NCI-H187 (cell line): ENCODE results near the gene MAML3.
"Not testable (repeated sequence)": the region's sequence is repeated elsewhere in the genome, so short reads cannot be mapped to it uniquely, and the experiment has no call there.

ENCODE experiments used
- DNase-seq, 2 experiments: peaks; one replicate each; lab custom pipeline; 2025; lab: John Stamatoyannopoulos, UW

Gene MAML3

DNA sequence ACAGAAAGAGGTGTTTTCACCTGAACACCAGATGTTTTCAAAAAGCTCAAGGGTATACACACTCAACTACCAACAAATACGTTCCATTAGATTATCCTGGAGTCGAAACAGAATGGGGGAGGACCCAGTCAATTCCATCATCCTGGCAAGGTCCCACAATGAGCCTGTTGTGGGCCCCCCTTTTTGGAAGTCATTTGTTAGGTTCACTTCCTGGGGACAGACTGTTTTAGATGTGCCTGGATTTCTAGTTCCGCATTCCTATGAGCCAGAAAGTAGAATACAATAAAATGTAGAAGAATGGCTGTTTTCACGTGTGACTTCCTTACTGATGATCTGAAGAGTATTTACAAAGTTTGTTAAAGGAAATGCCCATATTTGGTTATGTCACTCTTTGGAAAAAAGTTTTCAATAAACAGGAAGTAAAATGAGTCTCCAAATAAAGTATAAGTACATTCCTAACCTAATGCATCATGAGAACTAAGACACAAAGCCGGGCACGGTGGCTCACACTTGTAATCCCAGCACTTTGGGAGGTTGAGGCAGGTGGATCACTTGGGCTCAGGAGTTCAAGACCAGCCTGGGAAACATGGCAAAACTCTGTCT is 192.5 kb downstream of the MAML3 start:
- no peak for DNase-seq

DNA sequence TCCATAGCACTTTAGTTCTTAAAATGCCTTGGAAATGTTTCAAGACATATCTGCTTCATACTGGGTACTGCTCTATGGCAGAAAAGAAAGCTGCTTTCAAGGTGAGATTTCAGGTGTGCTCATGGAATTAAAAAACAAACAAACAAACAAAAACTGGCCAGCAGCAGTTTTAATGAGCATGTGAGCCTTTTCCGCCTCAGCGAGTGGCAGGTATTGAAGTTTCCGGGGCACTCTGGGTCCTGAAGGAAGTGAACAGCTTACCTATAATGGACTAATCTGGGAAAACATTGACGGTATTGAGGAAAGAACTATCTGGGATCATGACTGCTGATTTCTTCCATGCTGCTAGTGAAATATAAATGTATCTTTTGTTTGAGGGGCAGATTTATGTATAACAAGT is 194.6 kb downstream of the MAML3 start:
- DNase-seq, result no peak

DNA sequence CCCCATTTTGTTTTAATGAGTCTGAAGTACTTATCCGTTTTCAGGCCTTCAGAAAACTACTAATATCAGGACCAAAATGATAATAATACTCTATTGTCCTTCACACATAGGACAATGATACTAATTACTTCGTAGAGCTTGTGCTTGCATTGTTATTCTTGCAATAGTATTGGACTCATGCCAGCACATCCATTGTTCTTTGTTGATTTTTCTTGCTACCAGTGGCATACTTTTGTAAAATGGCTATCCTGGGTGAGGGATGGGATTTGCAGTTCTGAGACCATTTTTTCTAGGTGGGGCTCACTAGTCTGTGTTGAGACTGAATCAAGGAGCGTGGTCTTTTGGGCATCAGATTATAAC is 195.3 kb downstream of the MAML3 start:
- no peak for DNase-seq

DNA sequence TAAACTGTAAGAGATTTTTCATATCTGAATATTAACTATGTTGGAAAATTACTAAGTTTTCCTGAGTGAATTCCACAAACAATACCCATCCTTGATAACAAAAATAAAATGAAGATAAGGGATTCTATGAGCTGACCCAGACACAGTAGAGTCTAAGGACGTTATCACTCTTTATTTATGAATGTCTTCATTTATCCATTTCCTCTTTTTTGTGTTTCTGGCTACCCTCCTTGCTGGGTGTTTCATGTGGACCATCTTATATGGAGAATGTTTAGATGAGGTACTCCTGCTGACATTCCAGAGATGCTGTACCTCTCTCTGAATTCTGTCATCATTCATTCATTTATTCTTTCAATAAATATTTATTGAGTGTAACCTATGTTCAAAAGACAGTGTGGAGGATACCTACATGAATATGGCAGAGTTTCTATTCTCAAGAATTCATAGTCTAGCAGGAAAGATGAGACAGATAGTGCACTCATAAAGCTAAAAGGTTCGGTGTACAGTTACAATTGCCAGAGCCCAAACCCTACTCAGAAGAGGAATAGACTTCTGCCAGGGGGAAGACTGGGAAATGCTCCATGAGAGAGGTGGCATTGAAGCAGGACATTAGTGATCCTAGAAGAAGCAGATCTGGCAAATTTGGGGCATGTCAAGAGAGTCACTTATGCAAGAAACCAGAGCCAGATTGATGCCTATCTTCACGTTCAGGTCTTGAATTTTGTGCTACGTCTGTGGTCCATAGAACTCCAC is 195.8 kb downstream of the MAML3 start:
- no peak for DNase-seq

DNA sequence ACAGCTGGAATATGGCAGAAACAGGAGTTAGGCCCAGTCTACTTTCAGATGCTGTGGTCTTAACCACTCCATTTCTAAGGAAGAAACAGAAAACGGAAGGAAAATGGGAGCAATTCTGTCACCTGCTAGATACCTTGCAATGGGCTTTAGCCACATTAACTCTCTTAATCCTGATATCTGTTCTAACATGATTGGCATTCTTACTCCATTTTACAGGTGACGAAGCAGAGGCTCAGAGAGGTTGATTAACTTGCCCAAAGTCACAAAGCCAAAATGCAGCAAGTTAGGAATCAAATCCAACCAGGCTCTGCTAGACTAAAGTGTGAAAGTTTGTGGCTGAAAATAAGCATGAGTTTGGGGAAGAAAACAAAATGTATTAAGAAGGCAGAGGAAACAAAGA is 196.9 kb downstream of the MAML3 start:
- no peak for DNase-seq

DNA sequence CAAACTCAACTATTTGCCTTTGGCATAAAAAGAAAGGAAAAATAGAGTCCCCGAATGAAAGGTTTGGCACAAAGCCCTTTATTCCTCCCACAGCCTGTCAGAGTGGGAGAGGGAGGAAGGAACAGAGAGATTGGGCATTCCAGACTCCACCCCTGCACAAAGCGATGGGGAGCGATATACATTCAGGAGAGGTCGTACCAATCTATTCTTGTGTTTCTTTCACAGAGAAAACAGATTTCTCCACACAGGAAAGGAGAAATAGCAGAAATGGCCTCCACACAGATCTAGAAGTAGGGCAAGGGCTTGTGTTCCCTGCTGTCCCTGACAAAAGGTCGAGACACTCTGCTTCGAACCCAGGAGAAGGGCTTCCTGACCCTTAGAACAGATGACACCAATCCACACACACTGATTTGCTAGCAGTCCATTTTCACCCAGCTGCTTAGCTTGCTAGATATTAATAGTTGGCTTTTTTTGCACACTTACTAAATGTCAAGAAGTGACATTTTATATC is 197.4 kb downstream of the MAML3 start:
- DNase-seq, result no peak

DNA sequence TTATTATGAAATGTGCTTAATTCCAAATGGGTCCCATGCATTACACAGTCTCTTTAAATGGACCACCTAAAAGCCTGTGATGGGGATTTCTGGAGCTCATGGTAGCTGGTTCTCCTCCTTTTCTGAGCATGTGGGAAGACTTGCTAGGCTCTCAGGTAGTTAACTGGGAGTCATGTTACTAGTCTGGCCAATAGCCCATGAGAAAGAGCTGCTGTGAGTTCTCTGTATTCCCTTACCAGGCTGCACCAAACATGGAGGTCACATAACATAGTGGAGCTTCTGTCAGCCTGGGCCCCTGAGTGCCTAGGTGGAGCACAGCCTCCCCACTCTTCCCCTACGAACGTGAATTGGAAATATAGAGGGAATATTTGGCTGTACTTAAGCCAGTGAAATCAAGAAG is 198.4 kb downstream of the MAML3 start:
- no peak for DNase-seq

DNA sequence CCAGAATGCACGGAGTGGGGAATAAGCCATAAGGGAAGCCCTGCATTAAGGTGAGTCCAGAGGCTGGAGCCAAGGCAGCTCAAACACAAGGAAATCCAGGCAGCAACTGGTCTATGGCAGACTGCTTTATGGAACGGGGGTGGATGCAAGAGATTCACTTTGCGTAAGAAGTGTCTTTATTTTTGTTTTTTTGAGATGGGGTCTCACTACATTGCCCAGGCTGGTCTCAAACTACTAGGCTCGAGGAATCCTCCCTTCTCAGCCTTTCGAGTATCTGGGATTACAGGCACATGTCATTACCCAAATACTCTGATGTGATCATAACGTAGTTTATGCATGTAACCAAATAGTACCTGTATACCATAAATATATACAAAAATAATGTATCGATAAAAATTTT is 199.5 kb downstream of the MAML3 start:
- no peak for DNase-seq

DNA sequence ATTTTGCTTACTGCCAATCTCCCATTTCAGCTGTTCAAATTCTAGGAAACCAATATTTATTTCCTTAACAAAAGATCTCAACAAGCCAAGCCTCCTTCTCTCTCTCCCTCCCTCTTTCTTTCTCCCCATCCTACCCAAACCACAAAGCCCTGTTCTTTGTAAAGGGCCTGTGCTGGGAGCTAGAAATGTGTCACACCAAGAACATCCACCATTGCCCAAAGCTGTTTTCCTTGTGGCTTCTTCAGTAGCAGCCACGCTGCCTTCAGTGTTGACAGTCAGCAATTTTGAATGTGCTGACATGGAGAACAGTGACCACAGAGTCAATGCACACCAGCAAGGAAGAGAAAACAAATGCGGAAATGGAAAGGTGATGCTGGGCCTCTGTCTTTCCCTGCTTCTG is 203.0 kb downstream of the MAML3 start:
- DNase-seq, result no peak

DNA sequence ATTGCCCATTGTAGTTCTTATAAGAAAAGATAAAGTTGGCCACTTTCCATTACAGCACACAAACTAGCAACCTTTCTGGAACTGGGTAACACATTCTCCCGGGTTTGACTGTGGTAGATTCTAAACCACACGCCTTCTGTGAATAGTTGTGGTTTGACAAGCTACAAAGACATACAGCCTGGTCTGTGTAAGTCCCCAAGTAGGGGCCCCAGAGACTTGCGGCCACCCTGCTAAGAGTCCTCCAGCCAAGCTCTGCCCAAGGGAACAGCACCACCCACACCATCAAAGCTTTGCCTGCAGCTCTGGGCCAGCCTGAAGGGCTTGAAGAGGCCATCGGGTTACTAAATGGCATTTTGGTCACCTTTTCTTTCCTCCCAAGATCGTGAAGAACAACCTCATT is 203.4 kb downstream of the MAML3 start:
- no peak for DNase-seq

DNA sequence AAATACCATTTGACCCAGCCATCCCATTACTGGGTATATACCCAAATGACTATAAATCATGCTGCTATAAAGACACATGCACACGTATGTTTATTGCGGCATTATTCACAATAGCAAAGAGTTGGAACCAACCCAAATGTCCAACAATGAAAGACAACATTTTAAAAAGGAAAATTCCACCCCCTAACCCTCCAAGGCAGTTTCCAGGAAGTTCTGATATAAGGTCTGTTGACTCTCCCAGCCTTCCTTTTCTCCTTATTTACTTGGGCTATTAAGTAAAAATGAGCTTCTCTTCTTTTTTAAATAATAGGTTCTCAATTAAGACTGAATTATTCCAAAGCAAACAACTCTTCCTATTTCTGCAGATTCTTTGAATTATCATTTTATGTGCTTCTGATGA is 209.1 kb downstream of the MAML3 start:
- DNase-seq, result not testable (repeated sequence)

DNA sequence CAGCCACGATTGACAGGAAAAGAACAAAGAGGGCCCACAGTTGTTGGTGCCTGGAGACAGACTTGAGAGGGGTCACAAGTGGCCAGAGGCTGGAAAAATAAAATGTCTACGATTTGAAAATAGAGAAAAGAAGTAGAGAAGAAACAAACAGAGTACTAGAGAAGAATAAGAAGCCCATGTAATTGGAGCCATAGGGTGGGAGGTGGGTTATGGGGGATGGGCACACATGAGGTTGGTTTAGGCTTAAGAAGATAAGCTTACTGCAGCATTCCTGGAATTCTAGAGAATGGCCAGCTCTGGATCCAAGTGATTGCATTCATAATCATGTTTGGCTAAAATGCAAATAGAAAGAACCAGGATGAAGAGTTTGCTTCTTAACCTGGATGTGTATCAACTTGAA is 210.7 kb downstream of the MAML3 start:
- DNase-seq, result no peak

DNA sequence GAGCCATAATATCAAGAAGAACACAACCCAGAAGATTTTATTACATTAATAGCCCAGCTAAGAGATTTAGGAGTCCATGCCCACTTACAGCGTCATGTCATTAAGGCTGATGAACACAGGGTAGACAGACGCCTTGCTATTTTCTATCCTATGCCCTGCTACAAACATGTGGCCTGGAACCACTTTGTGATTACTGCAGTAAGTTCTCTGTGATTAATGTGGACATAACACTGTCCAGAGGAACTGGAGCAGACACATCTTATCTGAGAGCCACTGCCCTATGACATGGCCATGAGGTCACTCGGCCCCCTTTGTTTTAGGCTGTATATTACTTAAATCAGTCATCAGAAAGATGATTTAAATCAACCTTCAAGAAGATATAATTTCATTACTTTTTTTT is 211.7 kb downstream of the MAML3 start:
- no peak for DNase-seq

DNA sequence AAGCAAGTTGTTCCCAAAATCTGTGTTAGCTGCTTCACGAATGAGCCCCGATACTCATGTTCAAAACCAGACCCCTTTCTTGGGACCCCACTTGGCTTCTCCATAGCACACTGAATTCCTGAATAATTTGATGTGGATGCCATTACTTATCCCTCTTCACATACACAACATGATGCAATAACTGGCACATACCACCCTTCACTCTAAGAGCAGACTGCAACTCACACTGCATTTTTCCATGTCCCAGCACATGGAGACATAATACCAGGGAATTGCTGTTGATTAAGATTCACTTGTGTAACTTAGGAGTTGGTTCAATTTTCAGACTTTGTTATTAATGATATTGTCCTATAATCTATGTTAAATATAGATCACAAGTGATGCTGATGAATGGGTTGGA is 213.4 kb downstream of the MAML3 start:
- DNase-seq, result no peak

DNA sequence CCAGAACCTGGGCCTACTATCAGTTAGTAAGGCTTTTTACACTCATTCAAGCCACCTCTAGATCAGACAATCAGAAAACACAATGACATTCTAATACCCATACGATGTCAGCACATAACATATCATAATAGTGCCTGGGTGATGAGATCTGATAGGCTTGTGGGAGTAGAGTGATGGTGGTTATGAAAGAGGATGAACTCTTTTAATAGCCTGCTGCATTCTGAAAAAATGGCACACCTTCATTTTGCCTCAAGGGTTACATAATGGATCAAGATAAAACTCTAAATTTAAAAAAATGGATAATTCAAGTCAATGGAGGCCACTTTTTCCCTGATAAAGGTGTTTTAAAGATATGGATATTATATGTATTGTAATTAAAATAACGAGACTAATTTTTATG is 215.6 kb downstream of the MAML3 start:
- DNase-seq, result no peak

DNA sequence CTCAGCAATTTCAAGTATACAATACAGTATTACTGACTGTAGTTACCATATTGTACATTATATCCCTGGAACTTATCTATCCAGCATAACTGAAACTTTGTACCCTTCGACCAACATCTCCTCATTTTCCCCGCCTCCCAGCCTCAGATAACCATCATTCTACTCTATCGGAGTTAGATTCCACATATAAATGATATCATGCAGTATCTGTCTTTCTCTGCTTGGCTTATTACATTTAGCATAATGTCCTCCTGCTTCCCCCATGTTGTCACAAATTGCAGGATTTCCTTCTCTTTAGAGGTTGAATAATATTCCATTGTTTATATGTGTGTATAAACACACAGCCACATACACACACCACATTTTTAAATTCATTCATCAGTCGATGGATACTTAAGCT is 218.1 kb downstream of the MAML3 start:
- no peak for DNase-seq

DNA sequence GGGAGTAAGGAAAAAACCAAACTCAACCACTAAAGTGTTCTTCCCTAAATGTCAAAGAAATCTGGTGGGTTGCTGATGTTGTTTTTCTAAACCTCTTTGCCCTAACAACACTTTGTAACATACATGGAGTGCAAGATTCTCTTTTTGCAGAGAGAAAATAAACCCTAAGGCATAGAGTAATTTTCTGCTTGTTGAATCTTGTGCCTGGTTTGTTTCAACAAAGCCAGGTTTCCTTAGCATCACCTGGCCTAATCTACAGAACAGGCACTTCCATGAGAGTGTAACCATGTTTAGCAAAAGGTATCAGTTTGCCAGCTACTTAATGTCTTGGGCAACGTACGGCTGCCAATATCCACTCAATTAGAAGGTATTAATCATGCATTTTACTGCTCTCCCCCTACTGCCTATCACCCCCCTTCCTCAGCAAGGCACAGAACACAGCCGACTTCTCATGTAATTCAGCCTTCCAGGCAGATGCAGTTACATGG is 219.2 kb downstream of the MAML3 start:
- DNase-seq, result no peak

DNA sequence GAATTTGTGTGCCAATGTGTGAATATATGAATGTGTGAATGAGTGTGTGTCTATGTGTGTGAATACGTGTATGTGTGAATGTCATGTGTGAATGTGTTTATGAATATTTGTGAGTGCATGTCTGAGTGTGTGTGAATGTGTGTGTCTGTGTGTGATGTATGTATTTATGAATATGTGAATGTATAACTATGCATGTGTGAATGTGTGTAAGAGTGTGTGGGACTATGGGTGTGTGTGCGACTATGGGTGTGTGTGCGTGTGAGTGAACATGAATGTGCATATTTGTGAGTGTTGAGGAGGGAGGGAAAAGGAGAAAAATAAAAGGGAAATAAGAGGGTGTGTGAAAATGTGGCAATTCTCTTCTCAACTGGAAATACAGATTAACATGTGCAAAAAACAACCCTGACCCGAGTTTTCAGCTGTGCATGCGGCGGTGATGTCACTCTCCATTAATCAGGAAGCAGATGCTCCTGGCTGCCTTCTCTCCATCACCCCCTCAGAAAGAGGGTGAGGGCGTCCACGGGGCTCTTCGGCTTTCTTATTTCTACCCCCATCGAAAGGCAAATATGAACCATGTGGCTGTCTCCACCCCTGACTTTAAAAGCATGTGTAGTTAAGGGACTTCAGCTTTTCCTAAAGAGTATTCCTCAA is 219.8 kb downstream of the MAML3 start:
- no peak for DNase-seq

DNA sequence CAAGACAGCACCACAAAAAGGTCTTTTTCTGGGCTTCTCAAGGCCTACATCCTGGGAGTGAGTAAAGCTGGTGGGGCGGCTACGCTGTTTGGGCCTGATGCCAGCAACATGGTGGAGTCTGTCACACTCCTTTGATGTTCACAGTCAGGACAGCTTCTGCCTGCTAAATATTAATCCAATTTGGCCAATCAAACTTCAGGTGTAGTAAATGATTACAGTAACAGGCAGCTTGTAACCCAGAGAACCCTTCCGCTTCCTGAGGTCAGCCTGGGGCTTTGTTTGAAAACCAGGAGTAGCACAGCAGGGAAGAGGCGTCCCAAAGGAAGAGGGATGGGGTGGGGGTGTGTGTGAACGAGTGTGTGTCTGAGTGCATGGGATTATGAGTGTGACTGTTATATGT is 220.4 kb downstream of the MAML3 start:
- DNase-seq, result no peak

DNA sequence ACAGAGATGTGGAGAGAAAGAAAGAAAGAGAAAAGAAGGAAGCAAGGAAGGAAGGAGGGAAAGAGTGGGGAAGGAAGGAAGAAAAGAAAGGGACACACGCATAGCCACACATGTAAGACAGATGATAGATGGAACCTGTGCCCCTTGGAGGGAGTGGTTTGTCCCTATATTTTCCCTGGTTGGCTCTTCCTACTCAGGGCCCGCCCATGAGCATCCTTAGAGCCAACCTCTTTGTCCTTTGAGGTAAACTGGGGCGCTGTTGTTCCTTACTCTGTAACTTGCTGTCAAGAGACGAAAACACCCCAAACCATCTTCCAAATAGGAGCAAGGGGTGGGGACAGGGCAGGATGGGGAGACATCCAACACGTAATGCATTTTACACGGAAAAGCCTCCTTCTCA is 220.9 kb downstream of the MAML3 start:
- DNase-seq, result no peak

DNA sequence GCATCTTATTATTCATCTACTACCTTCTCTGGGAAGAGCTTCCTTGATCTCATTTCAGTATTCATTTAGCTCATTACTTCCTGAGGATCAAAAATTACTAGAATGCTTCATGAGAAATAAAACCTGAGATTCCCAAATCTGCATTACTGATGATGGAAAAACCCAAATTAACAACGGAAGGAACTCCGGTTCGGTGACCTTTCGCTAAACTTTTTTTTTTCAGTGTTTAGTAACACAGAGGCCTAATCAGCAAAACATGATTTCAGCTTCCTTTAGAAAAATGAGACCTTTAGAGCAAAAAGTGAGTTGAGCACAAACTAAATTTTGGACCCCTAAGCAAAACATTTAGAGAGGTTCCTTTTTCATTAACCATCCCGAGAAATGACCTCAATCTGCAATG is 229.2 kb downstream of the MAML3 start:
- no peak for DNase-seq

DNA sequence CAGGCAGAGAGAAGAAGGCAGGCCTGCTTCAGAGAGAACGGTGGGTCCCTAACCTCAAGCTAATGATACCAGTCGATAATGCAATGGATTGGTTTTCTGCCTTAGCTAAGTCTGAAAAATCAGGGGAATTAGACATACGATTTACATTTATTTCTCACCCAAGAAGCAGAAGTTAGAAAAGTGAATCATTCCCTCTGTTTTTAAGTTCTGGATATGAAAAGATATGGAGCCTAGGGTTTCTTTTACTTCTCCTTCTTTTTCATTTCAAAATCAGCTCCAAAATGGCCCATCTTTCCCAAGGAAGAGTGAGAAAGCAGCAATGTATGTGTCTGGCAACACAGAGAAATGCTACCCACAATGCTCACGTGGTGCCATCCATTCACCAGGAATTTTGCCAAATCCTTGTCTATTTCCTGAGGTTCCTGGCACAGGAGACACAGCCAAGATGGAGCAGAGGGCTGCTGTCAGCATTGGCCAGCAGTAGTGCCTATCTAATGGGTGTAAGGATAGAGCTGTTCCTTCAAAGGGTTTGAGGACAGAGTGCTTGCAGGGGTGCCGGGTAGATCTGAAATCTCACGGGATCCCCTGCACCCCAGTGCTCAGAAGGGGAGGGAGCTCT is 231.5 kb downstream of the MAML3 start:
- DNase-seq, result no peak
